ENCODE measurements around the gene LCN12. TPM values are rescaled to one million over a fixed set of nuclear protein-coding genes. Genes with fewer than 3 reads are reported as not detected.

Gene LCN12
- polyA plus RNA-seq, 1 of the 3 experiments (the other 2 are of a cell fraction): 0.87 TPM

DNA sequence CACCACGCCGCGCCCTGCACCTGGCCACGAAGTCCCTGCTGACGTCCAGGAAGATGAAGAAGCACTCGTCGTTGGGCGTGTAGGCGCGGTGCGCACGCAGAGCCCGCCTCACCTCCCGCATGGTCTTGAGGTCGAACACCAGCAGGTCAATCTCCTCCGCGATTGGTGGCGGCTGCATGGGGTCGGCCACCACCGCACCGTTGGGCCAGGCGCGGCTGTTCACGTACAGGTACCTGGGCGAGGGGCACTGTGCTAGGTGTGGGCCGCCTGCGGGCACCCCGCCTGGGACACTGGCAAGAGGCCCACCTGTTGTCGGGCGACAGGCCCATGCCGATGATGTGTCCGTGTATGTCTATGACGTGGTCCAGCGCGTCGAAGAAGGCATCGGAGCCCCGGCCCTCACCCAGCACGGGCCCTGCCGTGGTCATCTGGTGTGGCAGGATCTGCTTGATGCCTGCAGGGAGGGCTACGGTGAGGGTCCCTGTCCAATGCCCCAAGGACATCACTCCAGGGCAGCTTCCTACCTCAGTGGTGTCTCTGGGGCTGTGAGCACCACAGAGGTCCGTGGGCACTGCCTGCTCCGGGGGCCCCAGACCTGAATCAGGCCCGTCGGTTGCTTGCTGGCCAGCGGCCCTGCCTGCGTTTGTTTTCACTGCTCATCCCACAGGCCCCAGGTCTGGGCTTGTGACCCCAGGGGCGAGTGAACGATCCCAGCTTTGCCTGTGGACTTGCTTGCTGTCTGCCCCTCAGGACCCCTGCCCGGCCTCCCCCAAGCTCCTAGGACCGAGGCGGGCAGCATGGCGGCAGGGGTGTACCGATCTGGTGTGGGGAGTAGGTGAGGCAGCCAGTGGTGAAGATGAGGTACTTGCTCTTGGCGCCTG, 10.6 kb upstream of the LCN12 start:
- Histone ChIP-seq H3K9me2 (no peaks in the 10 kb centered on the region), H2AFZ (ENCODE audit: low read depth) (no peak overlapping the region), H3F3A (replicated peaks; ENCODE audit: insufficient read depth) (peaks cover 9% of the 10 kb centered on the region), H3K9me3 (no peaks in the 10 kb centered on the region), H3K27ac (ENCODE audit: low read depth in 2 of 2, low read length in 1 of 2) (no peak overlapping the region), H3K27me3 (ENCODE audit: insufficient read depth) (no peaks in the 10 kb centered on the region), H3K4me2 (no peak overlapping the region), H3K4me3 (ENCODE audit: low read depth in 2 of 2, low read length in 1 of 2) (no peak overlapping the region), H3K9ac (no peak overlapping the region), H3K79me2 (ENCODE audit: insufficient read depth) (peaks cover 28% of the 10 kb centered on the region), H3K36me3 (replicated peaks in 1 of 2; ENCODE audit: control insufficient read depth in 1 of 2, insufficient read depth in 2 of 2, low read length in 1 of 2) (peaks cover 10 to 38% of the 10 kb centered on the region in 2 experiments), H3K4me1 (ENCODE audit: control insufficient read depth in 1 of 2, insufficient read depth in 2 of 2, low read depth in 1 of 2, low read length in 1 of 2) (peaks cover 0 to 17% of the 10 kb centered on the region in 2 experiments; a peak in 1 of 4 replicates), H4K20me1 (ENCODE audit: insufficient read depth) (peaks cover 13% of the 10 kb centered on the region)
- WGBS (ENCODE audit: low lambda C conversion rate): 95% methylated on average over 23 of the region's 55 CpGs
- ChIA-PET CTCF (interaction anchor here (1.5 kb wide), 1 partner anchor 14 kb away, joined by 4 read pairs; no protein-coding TSS in a partner anchor), POLR2A (no interaction called here)
- no peak for DNase-seq
- TF ChIP-seq NFIC (IDR thresholded peaks at IDR 0.05; ENCODE audit: borderline replicate concordance): no peak
- TF ChIP-seq MEF2A (IDR thresholded peaks at IDR 0.05; ENCODE audit: borderline replicate concordance, low read depth): no peak
- no peak for TF ChIP-seq FOXJ3 (CRISPR knock-in tag; IDR thresholded peaks at IDR 0.05)
- TF ChIP-seq, protein P1, sequence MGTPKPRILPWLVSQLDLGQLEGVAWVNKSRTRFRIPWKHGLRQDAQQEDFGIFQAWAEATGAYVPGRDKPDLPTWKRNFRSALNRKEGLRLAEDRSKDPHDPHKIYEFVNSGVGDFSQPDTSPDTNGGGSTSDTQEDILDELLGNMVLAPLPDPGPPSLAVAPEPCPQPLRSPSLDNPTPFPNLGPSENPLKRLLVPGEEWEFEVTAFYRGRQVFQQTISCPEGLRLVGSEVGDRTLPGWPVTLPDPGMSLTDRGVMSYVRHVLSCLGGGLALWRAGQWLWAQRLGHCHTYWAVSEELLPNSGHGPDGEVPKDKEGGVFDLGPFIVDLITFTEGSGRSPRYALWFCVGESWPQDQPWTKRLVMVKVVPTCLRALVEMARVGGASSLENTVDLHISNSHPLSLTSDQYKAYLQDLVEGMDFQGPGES (IDR thresholded peaks at IDR 0.05; ENCODE audit: low read depth, low read length): no peak
- TF ChIP-seq NRF1 (IDR thresholded peaks at IDR 0.05; ENCODE audit: low read depth, low read length): no peak
- TF ChIP-seq CHD2 (IDR thresholded peaks at IDR 0.05; ENCODE audit: low read length, partially characterized antibody): no peak
- TF ChIP-seq, protein P2, sequence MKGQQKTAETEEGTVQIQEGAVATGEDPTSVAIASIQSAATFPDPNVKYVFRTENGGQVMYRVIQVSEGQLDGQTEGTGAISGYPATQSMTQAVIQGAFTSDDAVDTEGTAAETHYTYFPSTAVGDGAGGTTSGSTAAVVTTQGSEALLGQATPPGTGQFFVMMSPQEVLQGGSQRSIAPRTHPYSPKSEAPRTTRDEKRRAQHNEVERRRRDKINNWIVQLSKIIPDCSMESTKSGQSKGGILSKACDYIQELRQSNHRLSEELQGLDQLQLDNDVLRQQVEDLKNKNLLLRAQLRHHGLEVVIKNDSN (IDR thresholded peaks at IDR 0.05; ENCODE audit: borderline replicate concordance, low read depth): no peak
- TF ChIP-seq ELF1 (IDR thresholded peaks at IDR 0.05): no peak
- TF ChIP-seq EP300 (IDR thresholded peaks at IDR 0.05; ENCODE audit: borderline replicate concordance in 1 of 2, low read depth in 1 of 2, low read length in 1 of 2): no peak
- no peak for TF ChIP-seq POLR2AphosphoS5 (IDR thresholded peaks at IDR 0.05; ENCODE audit: low read depth, low read length)
- TF ChIP-seq TCF12 (IDR thresholded peaks at IDR 0.05): no peak
- TF ChIP-seq, protein P3, sequence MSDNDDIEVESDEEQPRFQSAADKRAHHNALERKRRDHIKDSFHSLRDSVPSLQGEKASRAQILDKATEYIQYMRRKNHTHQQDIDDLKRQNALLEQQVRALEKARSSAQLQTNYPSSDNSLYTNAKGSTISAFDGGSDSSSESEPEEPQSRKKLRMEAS (IDR thresholded peaks at IDR 0.05; ENCODE audit: low read depth): no peak
- no peak for TF ChIP-seq EZH2phosphoT487 (IDR thresholded peaks at IDR 0.05; ENCODE audit: borderline replicate concordance, low read depth)
- TF ChIP-seq RCOR1 (IDR thresholded peaks at IDR 0.05; ENCODE audit: low read length): no peak
- TF ChIP-seq JUND (IDR thresholded peaks at IDR 0.05): no peak
- TF ChIP-seq TAF1 (IDR thresholded peaks at IDR 0.05; ENCODE audit: borderline replicate concordance, low read depth, low read length): no peak
- no peak for TF ChIP-seq RFX5 (IDR thresholded peaks at IDR 0.05; ENCODE audit: low read length)

All from SK-N-SH (cell line).